KMS-11 (cell line): ENCODE results near the gene WDR18.

Experiments used
- H2AFZ ChIP-seq: fragments of 200-600 bp; sonication (generic); 2 replicates; pipeline ENCODE4 v1.6.1; 2016; ENCODE audit warnings: antibody characterized with exemption, mixed run types, low read depth
- H3K27ac ChIP-seq: fragments of 200-600 bp; sonication (generic); 2 replicates; pipeline ENCODE4 v1.6.1; 2016; ENCODE audit warnings: mild to moderate bottlenecking, mixed run types
- H3K27me3 ChIP-seq: fragments of 200-600 bp; sonication (generic); 2 replicates; pipeline ENCODE4 v1.6.1; 2017; ENCODE audit warnings: mild to moderate bottlenecking, low read depth, mixed run types, moderate library complexity; ENCODE audit not compliant: insufficient read depth
- H3K36me3 ChIP-seq: fragments of 200-600 bp; sonication (generic); 2 replicates; pipeline ENCODE4 v1.6.1; 2017; ENCODE audit warnings: mild to moderate bottlenecking, mixed run types; ENCODE audit not compliant: insufficient read depth
- H3K4me1 ChIP-seq: fragments of 200-600 bp; sonication (generic); 2 replicates; pipeline ENCODE4 v1.6.1; 2016; ENCODE audit warnings: mild to moderate bottlenecking, low read depth, mixed run types; ENCODE audit not compliant: poor library complexity, severe bottlenecking
- H3K4me2 ChIP-seq: fragments of 200-600 bp; sonication (generic); 2 replicates; pipeline ENCODE4 v1.7.0; 2016; ENCODE audit warnings: mild to moderate bottlenecking, mixed run types
- H3K4me3 ChIP-seq: fragments of 200-600 bp; sonication (generic); IDR thresholded peaks from 2 replicates; pipeline ENCODE4 v1.6.1; 2017; ENCODE audit warnings: low read depth, low read length, mixed read lengths; ENCODE audit not compliant: insufficient read depth
- H3K79me2 ChIP-seq: fragments of 200-600 bp; sonication (generic); 2 replicates; pipeline ENCODE4 v1.6.1; 2016; ENCODE audit warnings: low read depth, mixed run types; ENCODE audit not compliant: insufficient read depth
- H3K9ac ChIP-seq: fragments of 200-600 bp; sonication (generic); 2 replicates; pipeline ENCODE4 v1.6.1; 2016; ENCODE audit warnings: mild to moderate bottlenecking, mixed run types
- H4K20me1 ChIP-seq: fragments of 200-600 bp; sonication (generic); 2 replicates; pipeline ENCODE4 v1.6.1; 2016; ENCODE audit warnings: mild to moderate bottlenecking, mixed run types; ENCODE audit not compliant: insufficient read depth
- TF ChIP-seq, protein P1 (sequence below): fragments of 200-600 bp; sonication (generic); conservative IDR thresholded peaks from 2 replicates; pipeline ENCODE4 v1.6.1; 2017; ENCODE audit warnings: low read depth, mild to moderate bottlenecking, antibody characterized with exemption, low read length, moderate library complexity, mixed read lengths

The WDR18 gene

DNA sequence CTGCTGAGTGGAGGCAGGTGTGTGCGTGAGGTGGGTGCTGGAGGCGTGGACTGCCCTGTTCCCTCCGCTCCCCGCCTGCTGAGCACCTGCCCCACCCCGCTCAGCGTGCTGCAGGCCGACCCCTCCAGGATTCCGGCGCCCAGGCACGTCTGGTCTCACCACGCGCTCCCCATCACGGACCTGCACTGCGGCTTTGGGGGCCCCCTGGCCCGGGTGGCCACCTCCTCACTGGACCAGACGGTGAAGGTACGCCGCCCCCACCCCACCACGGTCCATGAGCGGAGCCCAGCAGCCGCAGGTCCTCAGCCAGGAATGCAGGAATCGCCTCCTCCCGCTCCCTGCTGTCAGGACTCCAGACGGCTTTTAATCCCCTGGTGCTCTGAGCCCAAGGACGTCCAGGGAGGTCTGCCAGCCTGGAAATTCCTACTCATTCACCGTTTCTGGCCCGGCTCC is 6.0 kb downstream of the WDR18 start:
- Histone ChIP-seq H3K79me2 (peaks cover 6% of the 10 kb centered on the region; the same call in 1 of the 2 replicates), H3K9ac (no peak overlapping the region), H3K4me3 (no peak overlapping the region), H3K4me1 (peaks cover 3% of the 10 kb centered on the region), H4K20me1 (no peaks in the 10 kb centered on the region), H3K4me2 (no peak overlapping the region), H3K27me3 (no peaks in the 10 kb centered on the region), H3K27ac (no peak overlapping the region), H3K36me3 (no peaks in the 10 kb centered on the region), H2AFZ (no peak overlapping the region)
- TF ChIP-seq, protein P1, sequence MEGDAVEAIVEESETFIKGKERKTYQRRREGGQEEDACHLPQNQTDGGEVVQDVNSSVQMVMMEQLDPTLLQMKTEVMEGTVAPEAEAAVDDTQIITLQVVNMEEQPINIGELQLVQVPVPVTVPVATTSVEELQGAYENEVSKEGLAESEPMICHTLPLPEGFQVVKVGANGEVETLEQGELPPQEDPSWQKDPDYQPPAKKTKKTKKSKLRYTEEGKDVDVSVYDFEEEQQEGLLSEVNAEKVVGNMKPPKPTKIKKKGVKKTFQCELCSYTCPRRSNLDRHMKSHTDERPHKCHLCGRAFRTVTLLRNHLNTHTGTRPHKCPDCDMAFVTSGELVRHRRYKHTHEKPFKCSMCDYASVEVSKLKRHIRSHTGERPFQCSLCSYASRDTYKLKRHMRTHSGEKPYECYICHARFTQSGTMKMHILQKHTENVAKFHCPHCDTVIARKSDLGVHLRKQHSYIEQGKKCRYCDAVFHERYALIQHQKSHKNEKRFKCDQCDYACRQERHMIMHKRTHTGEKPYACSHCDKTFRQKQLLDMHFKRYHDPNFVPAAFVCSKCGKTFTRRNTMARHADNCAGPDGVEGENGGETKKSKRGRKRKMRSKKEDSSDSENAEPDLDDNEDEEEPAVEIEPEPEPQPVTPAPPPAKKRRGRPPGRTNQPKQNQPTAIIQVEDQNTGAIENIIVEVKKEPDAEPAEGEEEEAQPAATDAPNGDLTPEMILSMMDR, result no peak

DNA sequence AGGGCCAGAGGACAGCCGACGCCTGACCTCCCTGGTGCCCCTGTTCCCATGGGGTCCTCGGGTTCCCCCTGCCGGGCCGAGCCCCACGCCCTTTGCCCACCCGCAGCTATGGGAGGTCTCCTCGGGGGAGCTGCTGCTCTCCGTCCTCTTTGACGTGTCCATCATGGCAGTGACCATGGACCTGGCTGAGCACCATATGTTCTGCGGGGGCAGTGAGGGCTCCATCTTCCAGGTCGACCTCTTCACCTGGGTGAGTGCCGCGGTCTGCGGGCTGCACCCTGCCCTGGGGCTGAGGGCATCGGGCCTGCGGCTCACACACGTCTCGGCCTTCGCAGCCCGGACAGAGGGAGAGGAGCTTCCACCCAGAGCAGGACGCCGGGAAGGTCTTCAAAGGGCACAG is 6.6 kb downstream of the WDR18 start:
- Histone ChIP-seq H3K79me2 (0 out of 2 replicates have a peak, but pooled peaks cover under 1% of the 10 kb centered on the region), H3K4me3 (no peak overlapping the region), H2AFZ (no peak overlapping the region), H3K36me3 (no peaks in the 10 kb centered on the region), H3K4me1 (peaks cover 7% of the 10 kb centered on the region), H4K20me1 (no peaks in the 10 kb centered on the region), H3K27ac (no peak overlapping the region), H3K27me3 (no peaks in the 10 kb centered on the region), H3K4me2 (no peak overlapping the region), H3K9ac (no peak overlapping the region)
- TF ChIP-seq, protein P1, result no peak

DNA sequence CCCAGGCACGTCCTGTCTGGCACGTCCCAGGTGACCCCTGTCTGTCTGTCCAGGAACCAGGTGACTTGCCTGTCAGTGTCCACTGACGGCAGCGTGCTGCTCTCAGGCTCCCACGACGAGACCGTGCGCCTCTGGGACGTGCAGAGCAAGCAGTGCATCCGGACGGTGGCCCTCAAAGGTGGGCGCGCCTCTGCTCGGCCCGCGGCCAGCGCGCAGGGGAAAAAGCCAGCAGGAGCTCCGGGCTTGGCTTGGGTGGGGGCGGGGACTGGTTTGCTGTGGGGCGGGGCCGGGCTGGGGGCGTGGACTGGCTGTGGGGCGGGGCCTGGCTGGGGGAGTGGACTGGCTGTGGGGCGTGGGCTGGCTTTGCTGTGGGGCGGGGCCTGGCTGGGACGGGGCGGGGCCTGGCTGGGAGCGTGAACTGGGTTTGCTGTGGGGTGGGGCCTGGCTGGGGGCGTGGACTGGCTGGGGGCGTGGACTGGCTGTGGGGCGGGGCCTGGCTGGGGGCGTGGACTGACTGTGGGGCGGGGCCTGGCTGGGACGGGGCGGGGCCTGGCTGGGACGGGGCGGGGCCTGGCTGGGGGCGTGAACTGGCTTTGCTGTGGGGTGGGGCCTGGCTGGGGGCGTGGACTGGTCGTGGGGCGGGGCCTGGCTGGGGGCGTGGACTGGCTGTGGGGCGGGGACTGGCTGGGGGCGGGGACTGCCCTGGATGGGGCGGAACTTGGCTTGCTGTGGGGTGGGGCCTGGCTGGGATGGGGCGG is 7.2 kb downstream of the WDR18 start:
- Histone ChIP-seq H3K4me3 (no peak overlapping the region), H3K4me2 (no peak overlapping the region), H3K36me3 (no peaks in the 10 kb centered on the region), H2AFZ (no peak overlapping the region), H3K27me3 (no peaks in the 10 kb centered on the region), H3K79me2 (no peaks in the 10 kb centered on the region), H3K4me1 (peaks cover 13% of the 10 kb centered on the region), H4K20me1 (no peaks in the 10 kb centered on the region), H3K9ac (no peak overlapping the region), H3K27ac (no peak overlapping the region)
- TF ChIP-seq, protein P1, result no peak

DNA sequence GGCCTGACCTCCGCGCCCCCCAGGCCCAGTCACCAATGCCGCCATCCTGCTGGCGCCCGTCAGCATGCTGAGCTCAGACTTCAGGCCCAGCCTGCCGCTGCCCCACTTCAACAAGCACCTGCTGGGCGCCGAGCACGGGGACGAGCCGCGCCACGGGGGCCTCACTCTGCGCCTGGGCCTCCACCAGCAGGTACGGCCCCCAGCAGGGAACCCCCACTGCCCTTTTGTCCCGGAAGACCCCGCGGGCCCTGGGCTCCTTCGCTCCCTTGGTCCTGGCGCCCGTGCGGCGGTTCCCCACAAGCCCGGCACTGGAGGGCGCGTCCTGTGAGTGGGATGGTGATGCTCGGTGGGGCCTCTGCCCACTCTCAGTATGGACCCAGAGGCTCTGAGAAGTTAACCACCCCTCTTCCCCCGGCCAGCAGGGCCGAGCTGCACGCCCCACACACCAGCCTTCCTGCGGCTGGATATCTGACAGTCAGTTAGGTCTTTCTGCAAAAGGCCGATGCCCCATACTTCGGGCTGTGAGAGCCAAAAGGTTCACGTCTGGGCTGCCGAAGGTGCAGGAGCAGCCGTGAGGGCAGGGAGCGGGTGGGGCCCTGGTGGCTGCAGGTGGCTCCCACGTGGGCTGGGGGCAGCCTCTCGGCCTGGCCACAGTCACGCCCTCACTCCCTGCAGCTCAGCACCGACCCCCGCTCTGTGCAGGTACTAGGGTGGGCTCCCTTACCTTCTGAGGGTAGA is 8.0 kb downstream of the WDR18 start:
- TF ChIP-seq, protein P1, result no peak
- Histone ChIP-seq H4K20me1 (no peaks in the 10 kb centered on the region), H3K4me1 (peaks cover 20% of the 10 kb centered on the region), H3K79me2 (no peaks in the 10 kb centered on the region), H3K4me3 (no peak overlapping the region), H3K27me3 (no peaks in the 10 kb centered on the region), H3K9ac (no peak overlapping the region), H2AFZ (no peak overlapping the region), H3K27ac (no peak overlapping the region), H3K36me3 (no peaks in the 10 kb centered on the region), H3K4me2 (no peak overlapping the region)
